Stimulated activated CD8-positive, alpha-beta memory T cell treated with anti-CD3 and anti-CD28 coated beads, Interleukin-12 subunit alpha, Interleukin-12 subunit beta, amount 100 ng/mL, for 4 hours (primary cell): ENCODE measurements around the gene ZSWIM6.
A peak's percentile ranks its signal among the peaks of the same experiment; 100 is the strongest.

Experiments used
- DNase-seq: peaks from one replicate; pipeline ENCODE4 v3.0.0-alpha.2; 2020; ENCODE audit warnings: low read depth

Gene ZSWIM6

DNA sequence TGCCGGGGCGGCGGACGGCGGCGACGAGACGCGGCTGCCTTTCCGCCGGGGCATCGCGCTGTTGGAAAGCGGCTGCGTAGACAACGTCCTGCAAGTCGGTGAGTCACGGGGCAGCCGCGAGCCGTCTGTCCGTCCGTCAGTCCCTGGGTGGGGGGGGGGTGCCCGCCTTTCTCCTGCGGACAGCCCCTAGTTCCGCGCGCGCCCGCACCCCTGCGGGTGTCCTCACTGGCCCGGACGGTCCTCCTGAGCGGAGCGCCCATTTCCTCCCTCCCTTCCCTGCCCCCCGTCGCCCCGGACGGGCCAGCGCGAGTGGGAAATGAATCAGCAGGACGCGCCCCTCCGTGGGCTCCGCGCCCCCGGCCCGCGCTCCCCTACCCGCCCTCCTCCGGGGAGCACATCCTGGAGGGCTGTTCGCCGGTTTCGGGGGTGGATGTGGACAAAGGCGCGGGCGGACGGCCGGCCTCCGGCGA lies 828 bp downstream of the ZSWIM6 start:
- DNase-seq = peak; percentile 17

- peak; percentile 10 for DNase-seq
Measured at GRCh38 chr5:61333321-61333953, 1.4 kb downstream of the ZSWIM6 start.

- no peak for DNase-seq
Measured at GRCh38 chr5:61333954-61334867, 2.2 kb downstream of the ZSWIM6 start.

GRCh38 chr5:61334868-61335615 lies 3.0 kb downstream of the ZSWIM6 start:
- DNase-seq = no peak

DNA sequence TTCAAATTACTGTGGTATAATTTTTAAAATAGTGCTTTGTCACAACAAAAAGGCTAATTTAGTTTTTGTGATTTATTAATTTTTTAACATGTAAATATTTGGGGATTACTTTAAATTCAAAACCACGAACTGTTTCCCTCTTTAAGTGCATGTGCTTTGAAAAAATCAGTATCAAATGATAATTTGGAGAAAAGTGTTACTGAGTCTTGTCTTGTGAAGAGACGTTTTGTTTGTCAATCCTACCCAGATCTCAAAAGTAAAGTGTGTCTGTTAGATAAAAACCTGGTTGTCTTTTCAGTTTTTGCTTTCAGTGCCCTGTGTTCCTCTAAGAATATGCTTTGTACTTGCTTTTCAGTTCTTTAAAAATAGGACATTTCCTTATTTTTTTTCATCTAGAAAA lies 7.7 kb downstream of the ZSWIM6 start:
- DNase-seq = no peak

DNA sequence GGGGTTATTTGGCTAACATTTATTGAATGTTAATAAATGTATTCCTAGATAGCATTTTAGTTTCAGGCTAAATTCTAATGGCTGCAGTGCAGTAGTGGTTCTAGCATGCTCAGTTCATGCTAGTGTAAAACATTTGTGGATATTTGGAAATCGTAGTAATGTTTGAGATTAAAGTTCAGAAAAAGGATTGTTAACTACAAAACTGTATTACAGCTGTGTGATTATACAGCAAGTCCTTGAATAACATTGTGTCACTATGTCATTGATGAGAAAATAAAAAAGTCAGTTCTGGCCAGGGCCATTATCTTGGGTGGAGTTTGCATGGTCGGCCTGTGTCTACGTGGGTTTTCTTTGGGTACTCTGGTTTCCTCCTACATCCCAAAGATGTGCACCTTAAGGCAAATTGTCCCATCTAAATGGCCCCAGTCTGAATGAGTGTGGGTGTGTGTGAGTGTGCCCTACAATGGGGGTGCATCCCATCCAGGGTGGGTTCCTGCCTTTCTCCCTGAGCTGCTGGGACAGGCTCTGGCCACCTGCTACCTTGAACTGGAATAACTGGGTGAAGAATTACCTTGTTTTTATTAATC lies 8.8 kb downstream of the ZSWIM6 start:
- no peak for DNase-seq

DNA sequence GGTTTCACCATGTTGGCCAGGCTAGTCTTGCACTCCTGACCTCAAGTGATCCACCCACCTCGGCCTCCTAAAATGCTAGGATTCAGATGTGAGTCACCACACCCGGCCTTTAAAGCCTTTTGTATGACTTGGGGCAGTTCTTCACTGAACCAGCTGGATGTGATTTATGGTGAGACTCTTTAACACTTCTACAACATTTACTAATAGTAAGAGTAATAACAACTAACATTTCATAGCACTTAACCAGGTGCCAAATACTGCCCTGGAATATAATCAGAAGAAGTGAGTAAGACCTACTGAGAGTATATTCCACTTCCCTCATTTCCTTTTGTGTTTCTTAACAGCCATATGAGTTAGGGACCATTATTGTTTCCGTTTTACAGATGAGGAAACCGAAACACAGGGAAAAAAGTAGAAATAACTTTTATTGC lies 10.0 kb downstream of the ZSWIM6 start:
- no peak for DNase-seq

GRCh38 chr5:61344187-61344944 lies 12.3 kb downstream of the ZSWIM6 start:
- DNase-seq = no peak

DNA sequence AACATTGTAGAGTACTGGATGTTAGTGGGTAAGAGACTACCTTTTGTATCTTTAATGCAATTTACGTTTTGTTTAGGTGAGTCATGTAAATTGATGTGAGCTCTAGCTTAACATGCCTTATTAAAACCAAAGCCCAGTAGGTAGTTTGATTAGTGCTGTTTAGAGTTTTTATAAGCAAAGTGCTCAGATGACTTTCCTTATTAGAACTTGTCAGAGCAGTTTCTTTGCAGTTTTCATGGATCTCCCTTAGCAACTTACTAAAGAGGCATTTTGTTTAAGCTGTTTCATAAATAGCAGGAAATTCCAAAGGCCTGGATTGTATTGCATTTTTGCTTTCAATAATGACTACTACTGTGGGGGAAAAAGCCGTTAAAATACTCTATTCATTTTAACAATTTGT lies 14.5 kb downstream of the ZSWIM6 start:
- no peak for DNase-seq

DNA sequence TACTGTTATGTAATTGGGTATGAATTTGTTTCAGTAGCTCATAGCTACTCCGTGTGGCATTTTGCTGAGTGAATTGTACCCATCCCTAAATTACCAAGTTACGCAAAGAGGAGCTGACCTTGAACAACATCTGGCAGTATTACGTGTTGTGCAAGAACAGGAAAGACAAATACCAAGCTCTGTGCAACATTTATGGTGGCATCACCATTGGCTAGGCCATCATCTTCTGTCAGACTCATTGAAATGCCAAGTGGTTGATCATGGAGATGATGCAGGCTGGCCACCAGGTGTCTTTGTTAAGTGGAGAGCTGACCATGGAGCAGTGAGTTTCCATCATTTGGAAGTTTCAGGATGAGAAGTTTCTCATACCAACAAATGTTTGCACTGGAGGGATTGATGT lies 15.0 kb downstream of the ZSWIM6 start:
- no peak for DNase-seq

- no peak for DNase-seq
Measured at GRCh38 chr5:61348447-61348846, 16.4 kb downstream of the ZSWIM6 start.

GRCh38 chr5:61349935-61350334 lies 17.9 kb downstream of the ZSWIM6 start:
- no peak for DNase-seq

- no peak for DNase-seq
Measured at GRCh38 chr5:61350535-61350934, 18.5 kb downstream of the ZSWIM6 start.

DNA sequence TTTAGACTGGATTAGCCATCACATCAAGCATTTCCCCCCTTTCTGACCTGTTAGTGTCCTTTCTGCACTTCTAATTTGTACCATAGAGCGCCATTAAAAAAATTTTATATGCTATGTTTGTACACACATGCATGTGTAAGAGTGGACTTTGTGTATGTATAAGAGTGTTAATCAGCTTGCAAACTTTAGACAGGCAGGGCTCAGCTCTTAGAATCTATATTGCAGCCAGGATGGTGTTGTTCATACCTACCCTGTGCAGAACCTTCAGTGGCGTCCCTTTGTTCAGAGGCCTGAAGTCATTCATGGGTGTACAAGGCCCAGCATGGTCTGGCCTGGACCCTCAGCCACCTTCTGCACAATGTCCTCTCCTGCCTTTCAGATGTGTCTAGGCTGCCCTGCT lies 19.7 kb downstream of the ZSWIM6 start:
- no peak for DNase-seq

DNA sequence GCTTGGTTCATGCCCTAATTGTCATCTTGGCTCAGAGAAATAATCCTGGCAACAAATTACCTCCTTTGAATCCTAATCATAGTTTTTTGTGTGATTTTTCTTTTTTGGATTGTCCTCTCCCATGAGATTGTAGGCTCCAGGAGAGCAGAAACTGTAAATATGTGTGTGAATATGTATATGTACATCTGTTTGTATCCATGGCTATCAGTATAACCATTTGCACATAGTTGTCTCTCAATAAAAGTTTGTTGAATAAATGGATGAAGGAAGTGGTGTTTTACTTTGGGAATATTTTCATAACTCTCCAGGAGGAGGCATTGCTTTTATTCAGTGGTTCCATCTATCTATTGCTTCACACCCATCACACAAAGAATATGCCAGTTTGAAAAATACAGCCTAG lies 20.1 kb downstream of the ZSWIM6 start:
- DNase-seq = no peak

- no peak for DNase-seq
Measured at GRCh38 chr5:61352612-61353156, 20.6 kb downstream of the ZSWIM6 start.

DNA sequence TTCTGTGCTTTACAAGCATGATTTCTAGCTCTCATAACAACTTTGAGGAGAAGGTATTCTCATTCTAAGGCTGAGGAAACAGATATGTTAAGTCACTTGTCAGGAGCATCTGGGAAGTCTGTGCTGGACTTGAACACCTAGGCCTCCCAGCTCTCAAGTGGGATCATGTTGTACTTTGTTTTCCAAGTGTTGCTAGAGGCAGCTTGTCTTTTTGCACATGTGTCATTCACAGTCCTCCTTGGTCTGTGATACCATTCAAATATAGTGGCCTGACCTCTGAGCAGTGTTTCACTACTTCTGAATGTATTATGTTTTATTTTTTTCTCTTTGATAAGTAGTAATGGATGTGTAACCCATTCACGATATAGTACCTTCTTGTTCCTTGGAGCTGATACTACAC lies 21.2 kb downstream of the ZSWIM6 start:
- no peak for DNase-seq

- no peak for DNase-seq
Measured at GRCh38 chr5:61354199-61354598, 22.1 kb downstream of the ZSWIM6 start.

GRCh38 chr5:61357745-61358144 lies 25.7 kb downstream of the ZSWIM6 start:
- no peak for DNase-seq

DNA sequence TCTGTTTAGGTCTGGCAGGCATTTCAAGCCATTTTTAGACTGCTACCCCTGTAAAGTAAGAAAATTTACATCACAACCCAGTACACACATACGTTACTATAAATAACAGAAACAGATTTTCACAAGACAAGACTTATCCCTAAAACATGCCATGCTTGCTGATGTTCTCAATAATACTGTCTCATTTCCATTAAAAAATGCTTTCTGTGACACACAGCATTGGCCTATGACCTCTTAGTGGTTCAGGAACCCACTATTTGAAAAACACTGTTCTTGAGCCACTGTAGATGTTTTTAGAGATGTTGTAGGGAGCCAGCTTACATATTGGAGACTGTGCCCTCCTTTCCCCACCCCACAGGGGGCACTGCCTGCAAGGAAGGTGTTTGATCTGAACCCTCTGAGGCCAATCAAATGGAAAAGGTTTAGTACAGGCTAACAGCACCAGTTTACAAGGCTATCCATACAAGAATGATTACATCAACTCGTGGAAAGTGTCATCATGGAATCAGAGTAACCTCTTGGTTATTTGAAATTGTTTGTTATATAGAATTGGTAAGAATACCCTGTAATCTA lies 30.8 kb downstream of the ZSWIM6 start:
- DNase-seq = no peak
